HEK293 (cell line): ENCODE results near the gene GIGYF1.

Source experiments
- GLI4 ChIP-seq: fragments of 450-650 bp; formaldehyde crosslinking; IDR thresholded peaks from 2 replicates; pipeline ENCODE4 v1.5.1; 2016; ENCODE audit warnings: missing biosample characterization, missing genetic modification characterization
- GLIS1 ChIP-seq: fragments of 450-650 bp; formaldehyde crosslinking; IDR thresholded peaks from 2 replicates; pipeline ENCODE4 v1.5.1; 2016; ENCODE audit warnings: missing biosample characterization, missing genetic modification characterization
- HOXC10 ChIP-seq: sonication (generic); formaldehyde crosslinking; IDR thresholded peaks from 2 replicates; pipeline ENCODE4 v1.8.1; 2023; ENCODE audit warnings: mild to moderate bottlenecking, missing genetic modification reagents
- IKZF3 ChIP-seq: fragments of 450-650 bp; IDR thresholded peaks from 2 replicates; pipeline ENCODE4 v1.5.0; 2018; ENCODE audit warnings: missing biosample characterization, mild to moderate bottlenecking, missing genetic modification characterization, moderate library complexity
- KLF10 ChIP-seq: fragments of 450-650 bp; IDR thresholded peaks from 2 replicates; pipeline ENCODE4 v1.5.1; 2018; ENCODE audit warnings: missing biosample characterization, mild to moderate bottlenecking, missing genetic modification characterization
- RBAK ChIP-seq: fragments of 450-650 bp; formaldehyde crosslinking; IDR thresholded peaks from 2 replicates; pipeline ENCODE4 v1.5.1; 2016; ENCODE audit warnings: missing biosample characterization, missing genetic modification characterization
- WT1 ChIP-seq: fragments of 450-650 bp; formaldehyde crosslinking; IDR thresholded peaks from 2 replicates; pipeline ENCODE4 v1.5.1; 2016; ENCODE audit warnings: missing biosample characterization, missing genetic modification characterization
- ZBTB8A ChIP-seq: fragments of 450-650 bp; formaldehyde crosslinking; IDR thresholded peaks from 2 replicates; pipeline ENCODE4 v1.5.1; 2016; ENCODE audit warnings: missing biosample characterization, missing genetic modification characterization
- ZFP41 ChIP-seq: fragments of 450-650 bp; formaldehyde crosslinking; IDR thresholded peaks from 2 replicates; pipeline ENCODE4 v1.5.1; 2016; ENCODE audit warnings: missing biosample characterization, missing genetic modification characterization, borderline replicate concordance
- ZIC2 ChIP-seq: fragments of 450-650 bp; formaldehyde crosslinking; IDR thresholded peaks from 2 replicates; pipeline ENCODE4 v1.5.1; 2016; ENCODE audit warnings: missing biosample characterization, missing genetic modification characterization
- ZNF114 ChIP-seq: fragments of 450-650 bp; formaldehyde crosslinking; IDR thresholded peaks from 2 replicates; pipeline ENCODE4 v1.5.0; 2017; ENCODE audit warnings: missing biosample characterization, missing genetic modification characterization
- ZNF140 ChIP-seq: fragments of 450-650 bp; formaldehyde crosslinking; IDR thresholded peaks from 2 replicates; pipeline ENCODE4 v1.5.1; 2016; ENCODE audit warnings: missing biosample characterization, missing genetic modification characterization
- ZNF169 ChIP-seq: fragments of 450-650 bp; formaldehyde crosslinking; IDR thresholded peaks from 2 replicates; pipeline ENCODE4 v1.5.1; 2016; ENCODE audit warnings: missing biosample characterization, missing genetic modification characterization
- ZNF175 ChIP-seq: fragments of 450-650 bp; formaldehyde crosslinking; IDR thresholded peaks from 2 replicates; pipeline ENCODE4 v1.5.1; 2016; ENCODE audit warnings: missing biosample characterization, missing genetic modification characterization
- ZNF19 ChIP-seq: fragments of 450-650 bp; formaldehyde crosslinking; IDR thresholded peaks from 2 replicates; pipeline ENCODE4; 2016; ENCODE audit warnings: missing biosample characterization, missing genetic modification characterization, low read depth
- ZNF341 ChIP-seq: fragments of 450-650 bp; formaldehyde crosslinking; IDR thresholded peaks from 2 replicates; pipeline ENCODE4; 2016; ENCODE audit warnings: low read depth, missing biosample characterization, missing genetic modification characterization
- ZNF354C ChIP-seq: fragments of 450-650 bp; formaldehyde crosslinking; IDR thresholded peaks from 2 replicates; pipeline ENCODE4 v1.5.1; 2016; ENCODE audit warnings: missing biosample characterization, missing genetic modification characterization, low read depth, borderline replicate concordance
- ZNF48 ChIP-seq: fragments of 450-650 bp; formaldehyde crosslinking; IDR thresholded peaks from 2 replicates; pipeline ENCODE4 v1.5.1; 2016; ENCODE audit warnings: missing biosample characterization, missing genetic modification characterization
- ZNF510 ChIP-seq: fragments of 450-650 bp; formaldehyde crosslinking; IDR thresholded peaks from 2 replicates; pipeline ENCODE4 v1.5.1; 2018; ENCODE audit warnings: mild to moderate bottlenecking, missing genetic modification characterization, missing biosample characterization; ENCODE audit not compliant: insufficient replicate concordance
- ZNF529 ChIP-seq: fragments of 450-650 bp; formaldehyde crosslinking; IDR thresholded peaks from 2 replicates; pipeline ENCODE4 v1.5.1; 2017; ENCODE audit warnings: missing genetic modification characterization, missing biosample characterization; ENCODE audit not compliant: insufficient replicate concordance
- ZNF677 ChIP-seq: fragments of 450-650 bp; IDR thresholded peaks from 2 replicates; pipeline ENCODE4 v1.5.0; 2018; ENCODE audit warnings: missing biosample characterization, mild to moderate bottlenecking, missing genetic modification characterization, moderate library complexity
- ZNF76 ChIP-seq: fragments of 450-650 bp; formaldehyde crosslinking; IDR thresholded peaks from 2 replicates; pipeline ENCODE4; 2016; ENCODE audit warnings: low read depth, missing biosample characterization, missing genetic modification characterization, borderline replicate concordance
- ZNF777 ChIP-seq: fragments of 450-650 bp; formaldehyde crosslinking; IDR thresholded peaks from 2 replicates; pipeline ENCODE4 v1.5.1; 2017; ENCODE audit warnings: missing biosample characterization, missing genetic modification characterization, borderline replicate concordance
- ZNF785 ChIP-seq: fragments of 450-650 bp; formaldehyde crosslinking; IDR thresholded peaks from 2 replicates; pipeline ENCODE4 v1.5.1; 2016; ENCODE audit warnings: missing biosample characterization, missing genetic modification characterization
- ZNF843 ChIP-seq: fragments of 450-650 bp; formaldehyde crosslinking; IDR thresholded peaks from 2 replicates; pipeline ENCODE4 v1.5.1; 2016; ENCODE audit warnings: missing biosample characterization, missing genetic modification characterization
- TF ChIP-seq, protein P1 (sequence below): fragments of 450-650 bp; formaldehyde crosslinking; IDR thresholded peaks from 2 replicates; pipeline ENCODE4 v1.5.1; 2017; ENCODE audit warnings: missing biosample characterization, missing genetic modification characterization
- TF ChIP-seq, protein P2 (sequence below): fragments of 450-650 bp; formaldehyde crosslinking; IDR thresholded peaks from 2 replicates; pipeline ENCODE4 v1.5.1; 2016; ENCODE audit warnings: missing biosample characterization, missing genetic modification characterization
- TF ChIP-seq, protein P3 (sequence below): fragments of 450-650 bp; formaldehyde crosslinking; IDR thresholded peaks from 2 replicates; pipeline ENCODE4 v1.5.1; 2016; ENCODE audit warnings: missing biosample characterization, missing genetic modification characterization
- TF ChIP-seq, protein P4 (sequence below): fragments of 450-650 bp; formaldehyde crosslinking; IDR thresholded peaks from 2 replicates; pipeline ENCODE4 v1.5.1; 2016; ENCODE audit warnings: missing biosample characterization, missing genetic modification characterization
- TF ChIP-seq, protein P5 (sequence below): fragments of 450-650 bp; formaldehyde crosslinking; IDR thresholded peaks from 2 replicates; pipeline ENCODE4 v1.5.1; 2016; ENCODE audit warnings: missing biosample characterization, missing genetic modification characterization
- TF ChIP-seq, protein P6 (sequence below): fragments of 450-650 bp; formaldehyde crosslinking; optimal IDR thresholded peaks from 2 replicates; pipeline ENCODE3; 2016; ENCODE audit warnings: missing biosample characterization, mild to moderate bottlenecking, missing genetic modification characterization

GIGYF1 gene

DNA sequence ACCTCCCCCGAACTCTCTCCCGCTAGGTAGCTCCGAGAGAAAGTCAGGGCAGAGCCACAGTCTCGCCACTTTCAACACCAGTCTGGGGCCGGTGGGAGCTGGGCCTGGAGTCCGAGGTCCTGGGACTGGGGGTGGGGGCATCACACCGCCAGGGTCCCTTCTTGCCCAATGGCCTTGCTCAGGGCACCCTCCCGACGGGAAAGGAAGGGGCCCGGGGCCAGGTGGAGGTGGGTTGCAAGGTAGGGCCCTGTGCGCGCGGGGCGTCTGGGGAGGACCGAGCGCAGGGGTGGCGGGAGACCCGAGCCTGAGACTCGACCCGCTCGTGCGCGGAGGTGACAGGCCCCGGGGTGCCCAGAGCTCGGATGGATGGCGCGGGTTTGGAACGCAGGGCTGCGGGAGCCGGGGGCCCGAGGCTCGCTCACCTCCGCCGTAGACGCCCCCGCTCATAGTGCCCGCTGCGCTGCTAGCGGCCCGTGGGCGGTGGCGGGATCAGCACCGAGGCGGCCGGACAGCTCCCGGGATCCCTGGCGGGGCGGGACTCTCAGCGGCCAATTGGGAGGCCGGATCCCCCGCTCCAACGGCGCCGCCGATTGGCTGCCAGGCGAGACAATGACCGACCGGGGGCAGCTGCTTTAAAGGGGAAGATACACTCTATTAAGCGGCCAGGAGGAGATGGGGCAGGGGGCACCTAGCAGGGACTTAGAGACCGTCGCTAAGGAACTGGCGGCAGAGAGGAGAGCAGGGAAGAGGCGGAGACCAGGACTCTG is 38.0 kb downstream of the GIGYF1 start, which contains the start of gene ACTL6B (continued):
- TF ChIP-seq ZNF529 (tag by site-specific recombination) (no peak), IKZF3 (no peak), ZNF140 (tag by site-specific recombination) (no peak), ZNF341 (no peak), ZNF510 (no peak), ZNF169 (tag by site-specific recombination) (no peak), ZNF175 (no peak), ZIC2 (no peak; the same call in 1 of the 2 replicates), HOXC10 (no peak), ZNF777 (tag by site-specific recombination) (no peak), ZNF114 (tag by site-specific recombination) (no peak), ZNF677 (tag by site-specific recombination) (no peak), GLIS1 (tag by site-specific recombination) (peak; percentile 30; the same call in 1 of the 2 replicates), ZNF76 (tag by site-specific recombination) (0 out of 2 replicates have a peak, but pooled peaks have one; percentile 24), ZBTB8A (tag by site-specific recombination) (peak; percentile 64), ZNF354C (tag by site-specific recombination) (no peak), ZNF48 (tag by site-specific recombination) (no peak), RBAK (tag by site-specific recombination) (no peak), KLF10 (peak; percentile 89), ZFP41 (tag by site-specific recombination) (no peak), WT1 (no peak), ZNF843 (tag by site-specific recombination) (no peak), ZNF785 (no peak), ZNF19 (tag by site-specific recombination) (no peak), GLI4 (tag by site-specific recombination) (no peak)
- TF ChIP-seq, protein P1, sequence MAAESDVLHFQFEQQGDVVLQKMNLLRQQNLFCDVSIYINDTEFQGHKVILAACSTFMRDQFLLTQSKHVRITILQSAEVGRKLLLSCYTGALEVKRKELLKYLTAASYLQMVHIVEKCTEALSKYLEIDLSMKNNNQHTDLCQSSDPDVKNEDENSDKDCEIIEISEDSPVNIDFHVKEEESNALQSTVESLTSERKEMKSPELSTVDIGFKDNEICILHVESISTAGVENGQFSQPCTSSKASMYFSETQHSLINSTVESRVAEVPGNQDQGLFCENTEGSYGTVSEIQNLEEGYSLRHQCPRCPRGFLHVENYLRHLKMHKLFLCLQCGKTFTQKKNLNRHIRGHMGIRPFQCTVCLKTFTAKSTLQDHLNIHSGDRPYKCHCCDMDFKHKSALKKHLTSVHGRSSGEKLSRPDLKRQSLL (tag by site-specific recombination) = no peak
- TF ChIP-seq, protein P2, sequence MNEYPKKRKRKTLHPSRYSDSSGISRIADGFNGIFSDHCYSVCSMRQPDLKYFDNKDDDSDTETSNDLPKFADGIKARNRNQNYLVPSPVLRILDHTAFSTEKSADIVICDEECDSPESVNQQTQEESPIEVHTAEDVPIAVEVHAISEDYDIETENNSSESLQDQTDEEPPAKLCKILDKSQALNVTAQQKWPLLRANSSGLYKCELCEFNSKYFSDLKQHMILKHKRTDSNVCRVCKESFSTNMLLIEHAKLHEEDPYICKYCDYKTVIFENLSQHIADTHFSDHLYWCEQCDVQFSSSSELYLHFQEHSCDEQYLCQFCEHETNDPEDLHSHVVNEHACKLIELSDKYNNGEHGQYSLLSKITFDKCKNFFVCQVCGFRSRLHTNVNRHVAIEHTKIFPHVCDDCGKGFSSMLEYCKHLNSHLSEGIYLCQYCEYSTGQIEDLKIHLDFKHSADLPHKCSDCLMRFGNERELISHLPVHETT = no peak
- TF ChIP-seq, protein P3, sequence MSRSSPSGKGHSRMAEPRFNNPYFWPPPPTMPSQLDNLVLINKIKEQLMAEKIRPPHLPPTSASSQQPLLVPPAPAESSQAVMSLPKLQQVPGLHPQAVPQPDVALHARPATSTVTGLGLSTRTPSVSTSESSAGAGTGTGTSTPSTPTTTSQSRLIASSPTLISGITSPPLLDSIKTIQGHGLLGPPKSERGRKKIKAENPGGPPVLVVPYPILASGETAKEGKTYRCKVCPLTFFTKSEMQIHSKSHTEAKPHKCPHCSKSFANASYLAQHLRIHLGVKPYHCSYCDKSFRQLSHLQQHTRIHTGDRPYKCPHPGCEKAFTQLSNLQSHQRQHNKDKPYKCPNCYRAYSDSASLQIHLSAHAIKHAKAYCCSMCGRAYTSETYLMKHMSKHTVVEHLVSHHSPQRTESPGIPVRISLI = no peak
- TF ChIP-seq, protein P4, sequence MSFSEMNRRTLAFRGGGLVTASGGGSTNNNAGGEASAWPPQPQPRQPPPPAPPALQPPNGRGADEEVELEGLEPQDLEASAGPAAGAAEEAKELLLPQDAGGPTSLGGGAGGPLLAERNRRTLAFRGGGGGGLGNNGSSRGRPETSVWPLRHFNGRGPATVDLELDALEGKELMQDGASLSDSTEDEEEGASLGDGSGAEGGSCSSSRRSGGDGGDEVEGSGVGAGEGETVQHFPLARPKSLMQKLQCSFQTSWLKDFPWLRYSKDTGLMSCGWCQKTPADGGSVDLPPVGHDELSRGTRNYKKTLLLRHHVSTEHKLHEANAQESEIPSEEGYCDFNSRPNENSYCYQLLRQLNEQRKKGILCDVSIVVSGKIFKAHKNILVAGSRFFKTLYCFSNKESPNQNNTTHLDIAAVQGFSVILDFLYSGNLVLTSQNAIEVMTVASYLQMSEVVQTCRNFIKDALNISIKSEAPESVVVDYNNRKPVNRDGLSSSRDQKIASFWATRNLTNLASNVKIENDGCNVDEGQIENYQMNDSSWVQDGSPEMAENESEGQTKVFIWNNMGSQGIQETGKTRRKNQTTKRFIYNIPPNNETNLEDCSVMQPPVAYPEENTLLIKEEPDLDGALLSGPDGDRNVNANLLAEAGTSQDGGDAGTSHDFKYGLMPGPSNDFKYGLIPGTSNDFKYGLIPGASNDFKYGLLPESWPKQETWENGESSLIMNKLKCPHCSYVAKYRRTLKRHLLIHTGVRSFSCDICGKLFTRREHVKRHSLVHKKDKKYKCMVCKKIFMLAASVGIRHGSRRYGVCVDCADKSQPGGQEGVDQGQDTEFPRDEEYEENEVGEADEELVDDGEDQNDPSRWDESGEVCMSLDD (tag by site-specific recombination) = no peak
- TF ChIP-seq, protein P5, sequence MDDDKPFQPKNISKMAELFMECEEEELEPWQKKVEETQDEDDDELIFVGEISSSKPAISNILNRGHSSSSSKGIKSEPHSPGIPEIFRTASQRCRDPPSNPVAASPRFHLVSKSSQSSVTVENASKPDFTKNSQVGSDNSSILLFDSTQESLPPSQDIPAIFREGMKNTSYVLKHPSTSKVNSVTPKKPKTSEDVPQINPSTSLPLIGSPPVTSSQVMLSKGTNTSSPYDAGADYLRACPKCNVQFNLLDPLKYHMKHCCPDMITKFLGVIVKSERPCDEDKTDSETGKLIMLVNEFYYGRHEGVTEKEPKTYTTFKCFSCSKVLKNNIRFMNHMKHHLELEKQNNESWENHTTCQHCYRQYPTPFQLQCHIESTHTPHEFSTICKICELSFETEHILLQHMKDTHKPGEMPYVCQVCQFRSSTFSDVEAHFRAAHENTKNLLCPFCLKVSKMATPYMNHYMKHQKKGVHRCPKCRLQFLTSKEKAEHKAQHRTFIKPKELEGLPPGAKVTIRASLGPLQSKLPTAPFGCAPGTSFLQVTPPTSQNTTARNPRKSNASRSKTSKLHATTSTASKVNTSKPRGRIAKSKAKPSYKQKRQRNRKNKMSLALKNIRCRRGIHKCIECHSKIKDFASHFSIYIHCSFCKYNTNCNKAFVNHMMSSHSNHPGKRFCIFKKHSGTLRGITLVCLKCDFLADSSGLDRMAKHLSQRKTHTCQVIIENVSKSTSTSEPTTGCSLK = no peak
- TF ChIP-seq, protein P6, sequence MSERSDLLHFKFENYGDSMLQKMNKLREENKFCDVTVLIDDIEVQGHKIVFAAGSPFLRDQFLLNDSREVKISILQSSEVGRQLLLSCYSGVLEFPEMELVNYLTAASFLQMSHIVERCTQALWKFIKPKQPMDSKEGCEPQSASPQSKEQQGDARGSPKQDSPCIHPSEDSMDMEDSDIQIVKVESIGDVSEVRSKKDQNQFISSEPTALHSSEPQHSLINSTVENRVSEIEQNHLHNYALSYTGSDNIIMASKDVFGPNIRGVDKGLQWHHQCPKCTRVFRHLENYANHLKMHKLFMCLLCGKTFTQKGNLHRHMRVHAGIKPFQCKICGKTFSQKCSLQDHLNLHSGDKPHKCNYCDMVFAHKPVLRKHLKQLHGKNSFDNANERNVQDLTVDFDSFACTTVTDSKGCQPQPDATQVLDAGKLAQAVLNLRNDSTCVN = peak; percentile 62
